HG03575 (cell line): ENCODE measurements around the gene TMEM174.
"Not testable (repeated sequence)": the region's sequence is repeated elsewhere in the genome, so short reads cannot be mapped to it uniquely, and the experiment has no call there.

Experiments used
- ATAC-seq: cut with Tn5 transposase; IDR thresholded peaks from one replicate; pipeline ENCODE4 v1.9.1; 2021; ENCODE audit not compliant: unreplicated experiment, insufficient number of reproducible peaks, low FRiP score; ENCODE audit errors: extremely low read depth

Gene TMEM174

GRCh38 chr5:73215531-73215890 lies 42.5 kb downstream of the TMEM174 start:
- no peak for ATAC-seq

- no peak for ATAC-seq
Measured at GRCh38 chr5:73215891-73216610, 43.1 kb downstream of the TMEM174 start.

- no peak for ATAC-seq
Measured at GRCh38 chr5:73218552-73219171, 45.7 kb downstream of the TMEM174 start.

- not testable (repeated sequence) for ATAC-seq
Measured at GRCh38 chr5:73219336-73219735, 46.3 kb downstream of the TMEM174 start.

GRCh38 chr5:73221161-73221560 lies 48.2 kb downstream of the TMEM174 start:
- ATAC-seq, result no peak

- ATAC-seq, result no peak
Measured at GRCh38 chr5:73221726-73222125, 48.7 kb downstream of the TMEM174 start.

GRCh38 chr5:73222173-73222572 lies 49.2 kb downstream of the TMEM174 start:
- no peak for ATAC-seq
